Hepatocyte (in vitro differentiated cells): ENCODE results near the gene PACS1.

ENCODE experiments used
- EZH2 ChIP-seq: fragments of 200-600 bp; sonication (generic); IDR thresholded peaks from 2 replicates; pipeline ENCODE4 v1.6.1; 2016; ENCODE audit warnings: antibody characterized with exemption, mild to moderate bottlenecking, borderline replicate concordance
- TF ChIP-seq, protein P1 (sequence below): fragments of 200-600 bp; sonication (generic); IDR thresholded peaks from 2 replicates; pipeline ENCODE4 v1.5.1; 2016; ENCODE audit warnings: antibody characterized with exemption, mild to moderate bottlenecking; ENCODE audit not compliant: poor library complexity

GRCh38 chr11:66151273-66151672 lies 81.2 kb downstream of the PACS1 start:
- TF ChIP-seq EZH2: no peak
- TF ChIP-seq, protein P1, sequence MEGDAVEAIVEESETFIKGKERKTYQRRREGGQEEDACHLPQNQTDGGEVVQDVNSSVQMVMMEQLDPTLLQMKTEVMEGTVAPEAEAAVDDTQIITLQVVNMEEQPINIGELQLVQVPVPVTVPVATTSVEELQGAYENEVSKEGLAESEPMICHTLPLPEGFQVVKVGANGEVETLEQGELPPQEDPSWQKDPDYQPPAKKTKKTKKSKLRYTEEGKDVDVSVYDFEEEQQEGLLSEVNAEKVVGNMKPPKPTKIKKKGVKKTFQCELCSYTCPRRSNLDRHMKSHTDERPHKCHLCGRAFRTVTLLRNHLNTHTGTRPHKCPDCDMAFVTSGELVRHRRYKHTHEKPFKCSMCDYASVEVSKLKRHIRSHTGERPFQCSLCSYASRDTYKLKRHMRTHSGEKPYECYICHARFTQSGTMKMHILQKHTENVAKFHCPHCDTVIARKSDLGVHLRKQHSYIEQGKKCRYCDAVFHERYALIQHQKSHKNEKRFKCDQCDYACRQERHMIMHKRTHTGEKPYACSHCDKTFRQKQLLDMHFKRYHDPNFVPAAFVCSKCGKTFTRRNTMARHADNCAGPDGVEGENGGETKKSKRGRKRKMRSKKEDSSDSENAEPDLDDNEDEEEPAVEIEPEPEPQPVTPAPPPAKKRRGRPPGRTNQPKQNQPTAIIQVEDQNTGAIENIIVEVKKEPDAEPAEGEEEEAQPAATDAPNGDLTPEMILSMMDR: no peak
